Colon (tissue), 2 donors: ENCODE results near the gene SH3GL2.

ENCODE experiments used
- FAIRE-seq: peaks from 2 replicates; lab custom pipeline; 2012; peaks lifted over from hg19 to GRCh38; lab: Jason Lieb, UNC
- donor health status: control.
- donor health status: control.

SH3GL2 gene

GRCh38 chr9:17660158-17660557 is 81.3 kb downstream of the SH3GL2 start:
- no peak for FAIRE-seq

- FAIRE-seq, result no peak
Measured at GRCh38 chr9:17665450-17665849, 86.6 kb downstream of the SH3GL2 start.

GRCh38 chr9:17669206-17669605 is 90.3 kb downstream of the SH3GL2 start:
- no peak for FAIRE-seq

- no peak for FAIRE-seq
Measured at GRCh38 chr9:17682684-17683083, 103.8 kb downstream of the SH3GL2 start.

- FAIRE-seq, result no peak
Measured at GRCh38 chr9:17688834-17689233, 110.0 kb downstream of the SH3GL2 start.

GRCh38 chr9:17694336-17694735 is 115.5 kb downstream of the SH3GL2 start:
- FAIRE-seq, result no peak

- no peak for FAIRE-seq
Measured at GRCh38 chr9:17695482-17695881, 116.6 kb downstream of the SH3GL2 start.

GRCh38 chr9:17699615-17700330 is 120.9 kb downstream of the SH3GL2 start:
- no peak for FAIRE-seq

- peak; percentile 24 for FAIRE-seq
Measured at GRCh38 chr9:17706347-17706746, 127.5 kb downstream of the SH3GL2 start.

GRCh38 chr9:17719053-17719452 is 140.2 kb downstream of the SH3GL2 start:
- no peak for FAIRE-seq

GRCh38 chr9:17721954-17722353 is 143.1 kb downstream of the SH3GL2 start:
- FAIRE-seq, result no peak

- FAIRE-seq, result no peak
Measured at GRCh38 chr9:17723656-17724055, 144.8 kb downstream of the SH3GL2 start.

- FAIRE-seq, result no peak
Measured at GRCh38 chr9:17725399-17726010, 146.6 kb downstream of the SH3GL2 start.

- FAIRE-seq, result no peak
Measured at GRCh38 chr9:17726298-17726697, 147.4 kb downstream of the SH3GL2 start.

- FAIRE-seq, result no peak
Measured at GRCh38 chr9:17730899-17731298, 152.0 kb downstream of the SH3GL2 start.

GRCh38 chr9:17731308-17731707 is 152.4 kb downstream of the SH3GL2 start:
- no peak for FAIRE-seq

GRCh38 chr9:17734674-17735073 is 155.8 kb downstream of the SH3GL2 start:
- no peak for FAIRE-seq

- FAIRE-seq, result no peak
Measured at GRCh38 chr9:17735859-17736258, 157.0 kb downstream of the SH3GL2 start.

GRCh38 chr9:17739022-17739421 is 160.2 kb downstream of the SH3GL2 start:
- FAIRE-seq, result no peak

- no peak for FAIRE-seq
Measured at GRCh38 chr9:17739736-17740135, 160.9 kb downstream of the SH3GL2 start.

GRCh38 chr9:17742067-17742466 is 163.2 kb downstream of the SH3GL2 start:
- FAIRE-seq, result no peak

GRCh38 chr9:17744786-17745185 is 165.9 kb downstream of the SH3GL2 start:
- FAIRE-seq, result no peak

GRCh38 chr9:17750269-17750668 is 171.4 kb downstream of the SH3GL2 start:
- FAIRE-seq, result no peak

GRCh38 chr9:17751486-17751885 is 172.6 kb downstream of the SH3GL2 start:
- FAIRE-seq, result no peak
